HG02798 (cell line): ENCODE measurements around the gene LDLRAD4.
"Not testable (repeated sequence)": the region's sequence is repeated elsewhere in the genome, so short reads cannot be mapped to it uniquely, and the experiment has no call there.

Experiments used
- ATAC-seq: cut with Tn5 transposase; IDR thresholded peaks from one replicate; pipeline ENCODE4 v1.9.1; 2021; ENCODE audit warnings: mild to moderate bottlenecking; ENCODE audit not compliant: unreplicated experiment, poor library complexity

Gene LDLRAD4

DNA sequence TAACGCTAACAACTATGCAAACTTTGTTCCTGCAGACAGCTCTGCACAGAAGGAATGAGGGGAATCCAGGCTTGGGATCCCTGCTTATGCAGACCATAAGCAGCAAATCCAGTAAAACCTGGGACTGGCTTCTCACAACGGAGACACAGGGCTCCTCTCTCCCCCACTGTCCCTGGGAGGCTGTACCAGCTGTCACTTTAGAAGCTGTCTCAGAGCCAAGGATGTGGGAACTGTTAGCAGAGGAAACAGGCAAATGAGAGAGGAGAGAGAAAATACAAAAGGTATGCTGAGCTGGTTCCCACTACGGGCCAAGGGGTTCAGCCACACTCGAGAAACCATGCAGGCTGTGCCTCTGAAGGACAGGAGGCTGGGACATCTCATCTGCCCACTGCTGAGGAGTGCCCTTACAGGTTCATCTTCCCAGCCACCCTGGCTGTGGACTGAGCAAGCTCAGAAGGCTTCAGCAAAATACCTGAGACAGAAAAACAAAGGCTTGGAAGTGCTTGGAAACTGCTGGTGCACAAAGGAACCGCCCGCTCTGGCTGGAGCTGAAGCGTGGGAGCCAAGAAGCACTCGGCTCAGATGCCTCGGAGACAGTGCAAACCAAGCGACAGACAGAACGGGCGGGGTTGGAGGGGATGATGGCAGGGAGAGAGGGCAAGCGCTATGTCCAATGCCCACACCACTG lies 435.3 kb downstream of the LDLRAD4 start:
- ATAC-seq = no peak

DNA sequence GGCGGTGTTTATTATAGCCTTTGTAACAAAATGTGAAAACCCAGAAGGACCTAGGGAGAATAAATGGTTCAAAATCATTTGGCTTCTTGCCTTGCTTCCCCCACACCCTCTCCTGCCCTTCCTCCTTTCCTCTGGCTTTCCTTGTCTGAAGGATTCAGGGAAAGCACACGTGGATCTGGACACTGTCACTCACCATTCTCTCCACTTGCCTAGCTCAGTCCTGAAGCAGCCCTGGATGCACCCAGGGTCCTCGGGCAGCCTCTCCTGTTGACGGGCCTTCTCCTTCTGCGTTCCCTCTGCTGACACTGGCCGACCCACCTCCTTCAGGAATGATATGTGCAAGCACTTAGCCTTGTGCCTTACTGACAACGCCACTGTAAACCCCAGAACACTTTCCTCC lies 439.4 kb downstream of the LDLRAD4 start:
- no peak for ATAC-seq

DNA sequence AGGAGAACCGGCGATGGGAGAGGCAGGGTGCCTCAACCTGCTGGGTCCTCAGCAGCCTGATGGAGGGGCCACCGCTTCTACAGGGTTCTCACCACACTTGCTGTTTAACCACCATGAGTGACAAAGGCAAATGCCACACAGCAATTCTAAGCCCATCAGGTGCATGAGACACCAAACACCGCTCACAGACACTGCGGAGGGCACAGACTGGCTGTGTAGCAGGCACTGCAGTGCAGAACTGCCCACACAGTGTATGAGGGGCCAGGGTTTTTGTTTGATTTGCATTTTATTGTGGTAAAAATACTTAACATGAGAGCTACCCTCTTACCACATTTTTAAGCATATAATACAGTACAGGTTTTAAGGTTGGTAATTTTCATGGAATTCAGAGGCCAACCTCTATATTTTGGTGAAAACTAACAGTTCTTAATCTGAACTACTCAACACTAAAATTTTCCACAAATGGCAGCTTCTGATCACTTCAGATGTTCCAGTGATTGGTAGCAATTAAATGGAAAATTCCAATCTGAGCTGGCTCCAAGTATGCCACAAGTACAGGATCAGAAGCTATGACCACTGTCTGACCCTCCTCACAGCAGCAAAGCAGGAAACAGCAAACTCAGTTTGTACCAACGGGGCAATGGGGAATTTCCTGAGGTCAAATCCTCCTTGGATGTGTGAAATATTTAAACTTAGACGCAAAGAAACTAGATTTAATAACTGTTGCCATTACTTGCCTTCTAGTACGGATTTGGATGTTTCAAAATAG lies 440.1 kb downstream of the LDLRAD4 start:
- ATAC-seq = no peak

DNA sequence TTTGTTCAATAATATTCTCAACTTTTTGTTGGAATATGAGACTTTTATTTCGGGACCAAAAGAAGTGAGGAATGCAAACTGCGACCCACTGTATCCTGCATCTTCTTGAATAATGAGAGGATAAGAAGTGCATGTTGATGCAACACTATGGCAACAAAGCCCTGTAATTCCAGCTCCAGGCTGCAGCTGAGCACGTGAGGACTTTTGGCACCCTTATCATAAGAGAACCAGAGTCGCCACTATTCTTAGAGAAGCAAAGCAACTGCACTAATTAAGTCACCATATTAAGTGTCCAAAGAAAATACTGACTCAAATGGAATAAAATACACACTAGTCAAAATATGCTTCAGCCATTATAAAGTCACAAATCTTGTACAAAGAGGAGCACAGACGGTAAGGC lies 441.9 kb downstream of the LDLRAD4 start:
- ATAC-seq = no peak

DNA sequence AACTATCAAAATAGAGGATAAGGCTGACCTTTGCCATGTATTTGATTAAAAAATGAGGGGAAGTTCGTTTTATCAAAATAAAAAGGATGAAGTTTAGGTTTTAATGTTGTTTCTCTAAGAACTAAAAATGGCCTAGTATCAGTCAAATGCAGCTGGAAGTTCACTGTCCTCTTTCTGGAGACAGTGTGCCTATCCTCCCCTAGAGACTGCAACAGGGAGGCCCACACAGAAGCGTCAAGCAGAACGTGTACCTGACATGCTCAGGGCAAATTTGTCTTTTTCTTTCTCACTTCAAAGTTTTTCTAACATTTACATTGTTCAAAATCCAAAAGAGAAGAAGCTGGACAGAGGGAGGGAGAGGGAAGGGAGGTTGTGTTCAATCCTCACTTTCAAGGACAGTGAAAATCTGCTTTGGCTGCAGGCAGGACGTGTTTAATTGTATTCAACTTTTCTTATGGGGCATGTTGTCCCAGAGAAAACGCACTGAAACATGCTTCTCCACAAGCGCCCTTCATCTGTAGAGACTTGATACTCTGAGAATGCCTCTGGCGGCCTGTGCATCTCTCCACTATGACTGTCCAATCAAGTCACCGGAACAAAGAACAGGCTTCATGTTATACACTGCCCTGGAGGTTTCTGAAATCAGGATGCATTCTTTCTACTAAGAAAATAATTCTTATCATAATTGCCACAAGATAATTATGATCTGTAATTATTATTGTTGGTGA lies 442.7 kb downstream of the LDLRAD4 start:
- ATAC-seq = no peak

DNA sequence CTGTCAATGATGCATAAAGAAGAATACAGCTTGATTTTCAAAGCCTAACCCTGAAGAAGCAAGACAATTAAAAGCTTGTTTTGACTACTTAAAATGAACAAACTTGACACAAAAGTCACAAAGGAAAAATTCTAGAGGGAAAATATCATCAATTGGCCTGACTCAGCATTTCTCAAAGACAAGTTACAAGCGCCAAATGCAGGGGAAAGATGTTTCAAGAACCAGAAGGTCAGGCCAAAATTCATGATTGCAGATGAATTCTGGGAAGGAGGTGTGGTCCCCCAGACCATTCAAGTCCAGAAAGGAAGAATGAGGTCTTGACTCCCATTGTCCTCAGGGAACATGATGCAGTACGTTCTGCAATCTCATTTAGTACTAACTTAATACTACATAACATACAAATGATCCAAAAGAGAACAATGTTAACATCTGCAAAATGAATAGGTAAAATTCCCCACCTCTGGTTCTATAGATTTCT lies 443.3 kb downstream of the LDLRAD4 start:
- no peak for ATAC-seq

DNA sequence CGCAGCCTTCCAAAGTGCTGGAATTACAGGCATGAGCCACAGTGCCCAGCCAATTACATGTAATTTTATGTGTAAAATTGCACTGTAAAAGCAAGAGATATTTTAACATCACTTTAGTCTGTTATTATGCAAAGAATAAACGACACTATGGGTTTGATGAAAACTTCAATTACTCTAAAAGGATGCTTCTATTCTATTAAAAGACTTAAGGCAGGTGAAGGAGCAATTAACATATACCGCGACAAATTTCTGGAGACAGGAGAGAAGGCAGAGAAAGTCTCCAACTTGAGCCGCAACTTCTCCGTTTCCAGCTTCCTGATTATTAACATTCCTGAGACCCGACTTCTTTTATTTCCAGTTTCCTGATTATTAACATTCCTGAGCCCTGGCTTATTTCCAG lies 454.1 kb downstream of the LDLRAD4 start:
- no peak for ATAC-seq

DNA sequence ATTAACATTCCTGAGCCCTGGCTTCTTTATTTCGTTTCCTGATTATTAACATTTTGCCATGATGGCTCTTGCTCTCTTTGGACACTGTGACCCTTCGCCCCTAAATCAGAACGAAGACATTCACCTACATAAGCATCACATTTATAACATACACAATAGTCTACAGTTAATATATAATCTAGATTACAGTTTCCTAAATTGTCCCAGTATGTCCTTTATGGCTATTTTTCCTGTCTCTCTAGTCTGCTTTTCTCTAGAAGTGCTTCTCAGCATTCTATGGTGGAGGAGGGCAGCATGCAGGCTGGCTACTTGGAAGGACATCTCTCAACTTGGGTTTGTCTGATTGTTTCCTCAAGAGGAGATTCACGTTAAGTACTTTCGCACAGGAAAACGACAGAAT lies 457.9 kb downstream of the LDLRAD4 start:
- ATAC-seq = no peak

DNA sequence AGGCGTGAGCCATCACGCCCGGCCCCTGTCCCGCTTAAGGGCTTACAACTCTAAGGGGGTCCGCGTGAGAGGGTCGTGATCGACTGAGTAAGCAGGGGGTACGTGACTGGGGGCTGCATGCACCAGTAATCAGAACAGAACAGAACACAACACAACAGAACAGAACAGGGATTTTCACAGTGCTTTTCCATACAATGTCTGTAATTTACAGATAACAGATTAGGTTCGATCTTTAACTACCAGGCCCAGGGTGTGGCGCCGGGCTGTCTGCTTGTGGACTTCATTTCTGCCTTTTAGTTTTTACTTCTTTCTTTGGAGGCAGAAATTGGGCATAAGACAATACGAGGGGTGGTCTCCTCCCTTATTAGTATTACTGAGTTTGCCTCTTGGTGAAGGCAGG lies 458.8 kb downstream of the LDLRAD4 start:
- not testable (repeated sequence) for ATAC-seq

DNA sequence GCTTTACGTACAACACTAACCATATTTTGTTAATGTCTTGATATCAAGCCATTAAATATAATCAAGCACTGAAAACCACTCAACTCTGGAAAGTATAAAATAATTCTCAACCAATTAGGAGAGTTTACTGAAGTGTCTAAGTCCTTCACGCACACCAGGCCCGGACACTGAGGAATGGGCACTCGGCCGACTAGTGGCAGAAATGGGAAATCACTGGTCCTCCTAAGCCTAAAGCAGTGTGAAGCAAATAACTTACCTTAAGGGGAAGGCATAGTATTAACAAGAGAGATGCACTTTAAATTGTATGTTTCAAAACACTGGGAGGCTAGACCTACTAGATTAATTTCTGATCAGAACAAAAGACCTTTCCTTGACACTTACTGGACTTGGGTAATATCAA lies 462.1 kb downstream of the LDLRAD4 start:
- ATAC-seq = no peak

DNA sequence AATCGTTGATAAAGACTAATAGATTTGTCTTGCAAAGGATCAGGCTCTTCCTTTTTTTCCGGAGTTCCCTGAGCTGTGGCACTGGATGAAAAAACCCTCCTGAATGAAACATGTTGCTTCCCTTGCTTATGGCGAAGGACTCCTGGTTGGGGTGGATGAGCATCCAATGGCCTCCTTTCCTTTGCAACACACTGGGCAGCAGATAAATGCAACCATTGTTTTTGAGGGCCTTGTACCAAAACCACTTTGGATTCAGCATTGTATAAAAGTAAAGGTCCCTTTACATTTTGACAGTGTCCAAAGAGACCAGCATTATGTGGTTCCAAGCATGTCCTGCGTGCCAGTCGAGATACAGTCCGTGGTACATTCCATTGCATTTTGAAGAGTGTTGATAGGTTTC lies 463.1 kb downstream of the LDLRAD4 start:
- ATAC-seq = no peak

DNA sequence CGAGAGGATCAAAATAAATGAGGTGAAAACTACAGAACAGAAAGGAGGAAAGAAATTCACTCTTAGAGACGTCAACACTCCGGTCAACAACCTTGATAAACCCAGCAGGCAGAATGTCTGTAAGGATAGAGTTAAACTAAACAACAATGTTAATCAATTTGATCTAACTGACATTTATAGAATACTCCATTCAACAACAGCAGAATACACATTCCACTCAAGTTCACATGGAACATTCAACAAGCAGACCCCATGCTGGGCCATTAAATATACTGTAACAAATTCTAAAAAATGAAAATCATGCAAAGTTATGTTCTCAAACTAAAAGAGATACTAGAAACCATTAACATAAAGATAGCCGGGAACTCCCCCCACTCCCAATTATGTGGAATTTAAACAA lies 466.0 kb downstream of the LDLRAD4 start:
- ATAC-seq = no peak

DNA sequence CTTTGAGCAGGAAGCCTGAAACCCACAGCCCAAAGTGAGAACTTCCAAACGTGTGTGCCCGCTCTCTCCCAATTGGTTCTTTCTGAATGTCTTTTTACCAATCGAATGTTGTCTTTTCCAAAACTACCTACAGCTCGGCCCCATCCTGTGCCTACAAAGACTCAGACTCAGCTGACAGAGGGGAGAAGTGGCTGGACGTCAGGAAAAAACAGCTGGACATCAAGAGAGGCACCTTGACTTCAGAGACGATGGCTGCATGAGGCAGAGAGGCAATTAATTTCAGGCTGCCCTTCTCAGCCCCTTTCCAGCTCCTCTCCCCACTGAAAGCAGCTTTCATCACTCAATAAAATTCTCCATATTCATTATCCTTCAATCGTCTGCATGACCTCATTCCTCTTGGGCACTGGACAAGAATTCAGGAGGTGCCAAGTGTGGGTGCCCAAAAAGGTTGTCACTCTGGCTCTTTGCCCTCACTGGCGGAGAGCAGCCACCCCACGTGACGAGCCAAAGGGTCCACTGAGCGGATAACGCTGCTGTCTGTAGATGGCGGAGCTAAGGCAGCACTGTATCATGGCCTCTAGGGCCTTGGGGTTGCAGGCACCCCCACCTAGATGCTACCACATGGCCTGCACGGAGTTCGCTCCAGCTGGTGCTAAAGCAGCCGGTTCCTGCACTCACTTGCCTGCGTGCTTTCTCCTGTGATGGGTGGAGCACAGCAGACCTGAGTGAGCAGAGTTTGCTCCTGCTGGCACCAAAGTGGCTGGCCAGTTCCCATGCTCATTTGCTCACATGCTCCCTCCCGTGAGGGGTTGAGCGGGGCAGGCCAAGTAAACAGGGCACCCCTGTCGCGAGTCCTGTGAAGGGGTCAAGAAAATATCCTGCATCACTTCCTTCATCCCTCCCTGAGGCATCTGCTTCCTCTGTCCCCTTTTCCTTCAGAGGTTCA lies 469.9 kb downstream of the LDLRAD4 start:
- no peak for ATAC-seq

DNA sequence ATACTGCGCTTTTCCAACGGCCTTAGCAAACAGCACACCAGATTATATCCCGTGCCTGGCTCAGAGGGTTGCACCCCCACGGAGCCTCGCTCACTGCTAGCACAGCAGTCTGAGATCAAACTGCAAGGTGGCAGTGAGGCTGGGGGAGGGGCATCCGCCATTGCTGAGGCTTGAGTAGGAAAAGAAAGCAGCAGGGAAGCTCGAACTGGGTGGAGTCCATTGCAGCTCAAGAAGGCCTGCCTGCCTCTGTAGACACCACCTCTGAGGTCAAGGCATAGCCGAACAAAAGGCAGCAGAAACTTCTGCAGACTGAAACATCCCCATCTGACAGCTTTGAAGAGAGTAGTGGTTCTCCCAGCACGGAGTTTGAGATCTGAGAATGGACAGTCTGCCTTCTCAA lies 471.5 kb downstream of the LDLRAD4 start:
- ATAC-seq = not testable (repeated sequence)

DNA sequence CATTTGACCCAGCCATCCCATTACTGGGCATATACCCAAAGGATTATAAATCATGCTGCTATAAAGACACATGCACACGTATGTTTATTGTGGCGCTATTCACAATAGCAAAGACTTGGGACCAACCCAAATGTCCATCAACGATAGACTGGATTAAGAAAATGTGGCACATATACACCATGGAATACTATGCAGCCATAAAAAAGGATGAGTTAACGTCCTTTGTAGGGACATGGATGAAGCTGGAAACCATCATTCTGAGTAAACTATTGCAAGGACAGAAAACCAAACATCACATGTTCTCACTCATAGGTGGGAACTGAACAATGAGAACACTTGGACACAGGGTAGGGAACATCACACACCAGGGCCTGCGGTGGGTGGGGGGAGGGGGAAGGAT lies 476.8 kb downstream of the LDLRAD4 start:
- not testable (repeated sequence) for ATAC-seq

DNA sequence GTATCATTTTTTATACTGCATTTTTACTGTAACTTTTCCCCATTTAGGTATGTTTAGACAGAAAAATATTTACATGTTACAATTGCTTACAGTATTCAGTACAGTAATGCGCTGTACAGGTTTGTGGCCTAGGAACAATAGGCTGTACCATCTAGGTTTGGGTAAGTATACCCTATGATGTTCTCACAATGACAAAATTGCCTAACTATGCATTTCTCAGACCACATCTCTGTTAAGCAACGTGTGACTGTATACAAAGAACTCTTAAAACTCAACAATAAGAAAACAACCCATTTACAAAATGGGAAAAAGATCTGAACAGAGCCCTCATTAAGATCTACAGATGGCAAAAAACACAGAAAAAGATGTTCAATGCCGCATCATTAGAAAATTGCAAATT lies 478.4 kb downstream of the LDLRAD4 start:
- no peak for ATAC-seq

DNA sequence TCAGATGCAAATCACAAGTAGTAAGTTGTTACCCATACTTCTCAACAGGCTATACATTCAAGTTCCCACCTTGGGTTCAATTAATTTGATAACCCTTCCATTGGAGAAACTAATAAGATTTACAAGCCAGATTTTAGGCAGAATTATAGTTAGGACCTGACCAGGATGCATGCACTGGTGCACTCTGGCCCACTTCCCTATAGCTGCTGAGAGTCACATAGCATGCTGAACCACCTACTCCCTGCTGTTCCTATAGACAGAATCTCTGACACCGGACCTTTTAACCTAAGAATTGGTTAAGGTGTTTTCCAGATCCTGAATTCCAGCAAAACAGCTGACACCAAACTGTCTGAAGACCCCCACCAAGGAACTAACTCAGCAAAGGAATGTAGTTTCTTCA lies 481.6 kb downstream of the LDLRAD4 start:
- ATAC-seq = no peak
